Measurements from ENCODE around the gene GARS1.

GRCh38 chr7:30612658-30613265 lies 18.1 kb downstream of the GARS1 start:
- TF ChIP-seq EZH2 (IDR thresholded peaks at IDR 0.05; ENCODE audit: insufficient read depth, poor library complexity, severe bottlenecking) (no peak), EZH2phosphoT487 (IDR thresholded peaks at IDR 0.05; ENCODE audit: insufficient read depth, low read depth) (no peak)
